ENCODE results near the gene NRG2.

NRG2 gene

GRCh38 chr5:139898981-139899380, 144.1 kb downstream of the NRG2 start:
- H3K36me3 ChIP-seq = no peaks in the 10 kb centered on the region
- no peak overlapping the region for H3K4me3 ChIP-seq
- H3K27ac ChIP-seq = no peak overlapping the region
- peaks cover 0 to 14% (median 7%) of the 10 kb centered on the region in 4 donors for H3K4me1 ChIP-seq
- peak in 1 of 2 donors; percentile 27 for DNase-seq
- no peak for TF ChIP-seq CTCF (IDR thresholded peaks at IDR 0.05)
- peaks cover 0 to 19% of the 10 kb centered on the region in 2 donors for H3K27me3 ChIP-seq
- no peaks in the 10 kb centered on the region for H3K9me3 ChIP-seq
- intact Hi-C loops (cut with DNase I; ENCODE audit: low total_unique reads) = no loop called here

- no peaks in the 10 kb centered on the region for H3K36me3 ChIP-seq
- TF ChIP-seq CTCF (IDR thresholded peaks at IDR 0.05) = no peak
- intact Hi-C loops (cut with DNase I; ENCODE audit: low total_unique reads) = no loop called here
- DNase-seq = peak in 1 of 2 donors; percentile 28
- H3K4me3 ChIP-seq = no peak overlapping the region
- H3K27me3 ChIP-seq = peaks cover 0 to 9% of the 10 kb centered on the region in 2 donors
- H3K4me1 ChIP-seq = peaks cover 0 to 6% (median 0%) of the 10 kb centered on the region in 4 donors
- no peak overlapping the region for H3K27ac ChIP-seq
- no peaks in the 10 kb centered on the region for H3K9me3 ChIP-seq
These were observed 145.1 kb downstream of the NRG2 start for GRCh38 chr5:139897982-139898381.

GRCh38 chr5:139897342-139897741, 145.8 kb downstream of the NRG2 start:
- TF ChIP-seq CTCF (IDR thresholded peaks at IDR 0.05) = no peak
- intact Hi-C loops (cut with DNase I; ENCODE audit: low total_unique reads) = no loop called here
- no peak for DNase-seq
- no peak overlapping the region for H3K4me3 ChIP-seq
- H3K4me1 ChIP-seq = peaks cover 0 to 6% (median 0%) of the 10 kb centered on the region in 4 donors
- H3K27ac ChIP-seq = no peak overlapping the region
- H3K36me3 ChIP-seq = no peaks in the 10 kb centered on the region
- H3K9me3 ChIP-seq = no peaks in the 10 kb centered on the region
- H3K27me3 ChIP-seq = peaks cover 0 to 6% of the 10 kb centered on the region in 2 donors

GRCh38 chr5:139896718-139897117, 146.4 kb downstream of the NRG2 start:
- peaks cover 0 to under 1% of the 10 kb centered on the region in 2 donors for H3K27me3 ChIP-seq
- H3K36me3 ChIP-seq = no peaks in the 10 kb centered on the region
- DNase-seq = peak in 1 of 2 donors; percentile 13
- H3K4me3 ChIP-seq = no peak overlapping the region
- intact Hi-C loops (cut with DNase I; ENCODE audit: low total_unique reads) = no loop called here
- H3K27ac ChIP-seq = no peak overlapping the region
- no peak for TF ChIP-seq CTCF (IDR thresholded peaks at IDR 0.05)
- H3K4me1 ChIP-seq = peaks cover 0 to 6% (median 0%) of the 10 kb centered on the region in 4 donors
- no peaks in the 10 kb centered on the region for H3K9me3 ChIP-seq

- DNase-seq = peak in 1 of 2 donors; percentile 16
- no peaks in the 10 kb centered on the region for H3K36me3 ChIP-seq
- no peak overlapping the region for H3K4me3 ChIP-seq
- H3K9me3 ChIP-seq = no peaks in the 10 kb centered on the region
- no peaks in the 10 kb centered on the region for H3K27me3 ChIP-seq
- TF ChIP-seq CTCF (IDR thresholded peaks at IDR 0.05) = no peak
- peaks cover 0 to 6% (median 0%) of the 10 kb centered on the region in 4 donors for H3K4me1 ChIP-seq
- intact Hi-C loops (cut with DNase I; ENCODE audit: low total_unique reads) = no loop called here
- H3K27ac ChIP-seq = no peak overlapping the region
These were observed 147.5 kb downstream of the NRG2 start for GRCh38 chr5:139895647-139896046.

GRCh38 chr5:139895046-139895445, 148.1 kb downstream of the NRG2 start:
- Histone ChIP-seq H3K36me3 (no peaks in the 10 kb centered on the region), H3K4me3 (no peak overlapping the region), H3K27ac (no peak overlapping the region), H3K4me1 (peaks cover 0 to 6% (median 0%) of the 10 kb centered on the region in 4 donors), H3K9me3 (no peaks in the 10 kb centered on the region), H3K27me3 (no peaks in the 10 kb centered on the region)
- intact Hi-C loops (cut with DNase I; ENCODE audit: low total_unique reads) = no loop called here
- no peak for DNase-seq
- TF ChIP-seq CTCF (IDR thresholded peaks at IDR 0.05) = no peak

All from tibial artery (tissue), 4 donors.